Measurements from ENCODE around the gene RCAN2. TPM values are rescaled to one million over a fixed set of nuclear protein-coding genes. Genes with fewer than 3 reads are reported as not detected.

Gene RCAN2
- total and polyA plus RNA-seq, 7 donors: 5.0 to 22.7 (median 9.1) TPM

DNA sequence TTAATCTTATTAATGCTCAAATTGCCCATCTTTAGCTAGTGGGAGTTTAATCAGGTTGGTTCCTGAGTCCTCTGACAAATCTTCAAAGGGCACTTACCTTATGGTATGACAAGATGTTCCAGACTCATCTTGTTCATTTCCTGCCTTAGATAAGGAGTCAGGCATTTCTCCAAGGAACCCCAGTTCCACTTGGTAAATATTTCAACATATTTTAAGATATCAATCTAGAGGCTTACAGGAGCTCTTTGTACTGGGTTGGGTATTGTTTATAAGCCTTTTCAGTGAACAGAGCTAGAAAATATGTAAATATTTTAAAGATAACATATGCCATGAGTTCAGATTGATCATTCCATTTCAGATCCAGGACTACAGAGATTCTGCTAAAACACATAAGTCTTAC, 159.8 kb downstream of the RCAN2 start:
- peaks cover 0 to 32% (median 23%) of the 10 kb centered on the region in 4 donors for H3K4me1 ChIP-seq
- no peak overlapping the region for H3K4me3 ChIP-seq
- intact Hi-C loops (cut with DNase I): no loop called here
- H3K27ac ChIP-seq: no peak overlapping the region
- no peaks in the 10 kb centered on the region for H3K9me3 ChIP-seq
- no peaks in the 10 kb centered on the region for H3K36me3 ChIP-seq
- no peaks in the 10 kb centered on the region for H3K27me3 ChIP-seq
- DNase-seq: no peak
- TF ChIP-seq POLR2AphosphoS5 (IDR thresholded peaks at IDR 0.05): no peak
- no peak for TF ChIP-seq CTCF (IDR thresholded peaks at IDR 0.05)
- TF ChIP-seq POLR2A (IDR thresholded peaks at IDR 0.05): no peak
- TF ChIP-seq EP300 (IDR thresholded peaks at IDR 0.05): no peak

GRCh38 chr6:46329568-46329967, 161.7 kb downstream of the RCAN2 start:
- Histone ChIP-seq H3K4me1 (peaks cover 0 to 51% (median 40%) of the 10 kb centered on the region in 4 donors), H3K27me3 (no peaks in the 10 kb centered on the region)
- 44 to 47% methylated on average over 2 of the region's 2 CpGs for WGBS, 2 donors

DNA sequence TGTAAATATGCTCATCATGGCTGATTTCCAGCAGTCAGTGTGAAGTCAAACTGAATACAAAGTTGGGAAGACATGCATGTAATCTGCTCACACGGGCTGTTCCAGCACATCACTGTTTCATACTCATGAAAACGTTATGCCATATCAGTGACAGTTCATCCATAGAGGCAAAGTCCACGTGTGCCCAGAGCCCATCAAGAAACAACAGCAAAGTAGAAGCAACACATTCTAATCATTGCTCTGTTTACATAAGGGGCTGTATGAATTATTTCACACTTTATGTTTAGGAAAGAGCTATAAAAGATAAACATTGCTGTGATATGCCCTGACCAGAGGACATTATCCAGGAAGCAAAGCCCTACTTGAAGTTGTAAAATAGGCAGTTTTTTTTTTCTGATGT, 163.5 kb downstream of the RCAN2 start:
- Histone ChIP-seq H3K4me1 (peaks cover 0 to 69% (median 57%) of the 10 kb centered on the region in 4 donors), H3K27ac (peak overlapping the region in 2 of 4 donors; percentile 1 to 25), H3K36me3 (no peaks in the 10 kb centered on the region), H3K9me3 (no peaks in the 10 kb centered on the region), H3K27me3 (no peaks in the 10 kb centered on the region), H3K4me3 (no peak overlapping the region)
- peak in 2 of 4 donors; percentile 11 to 43 for TF ChIP-seq POLR2AphosphoS5 (IDR thresholded peaks at IDR 0.05)
- no peak for TF ChIP-seq CTCF (IDR thresholded peaks at IDR 0.05)
- intact Hi-C loops (cut with DNase I): no loop called here
- WGBS, 2 donors: 11 to 57% methylated on average over 3 of the region's 3 CpGs
- DNase-seq: no peak

More at GRCh38 chr6:46329568-46329967, 161.7 kb downstream of the RCAN2 start:
- TF ChIP-seq POLR2AphosphoS5 (IDR thresholded peaks at IDR 0.05) (no peak), POLR2A (IDR thresholded peaks at IDR 0.05) (no peak), CTCF (IDR thresholded peaks at IDR 0.05) (no peak), EP300 (IDR thresholded peaks at IDR 0.05) (no peak)
- DNase-seq: no peak
- intact Hi-C loops (cut with DNase I): no loop called here
- no peaks in the 10 kb centered on the region for H3K36me3 ChIP-seq
- H3K9me3 ChIP-seq: no peaks in the 10 kb centered on the region
- H3K27ac ChIP-seq: no peak overlapping the region
- H3K4me3 ChIP-seq: no peak overlapping the region

DNA sequence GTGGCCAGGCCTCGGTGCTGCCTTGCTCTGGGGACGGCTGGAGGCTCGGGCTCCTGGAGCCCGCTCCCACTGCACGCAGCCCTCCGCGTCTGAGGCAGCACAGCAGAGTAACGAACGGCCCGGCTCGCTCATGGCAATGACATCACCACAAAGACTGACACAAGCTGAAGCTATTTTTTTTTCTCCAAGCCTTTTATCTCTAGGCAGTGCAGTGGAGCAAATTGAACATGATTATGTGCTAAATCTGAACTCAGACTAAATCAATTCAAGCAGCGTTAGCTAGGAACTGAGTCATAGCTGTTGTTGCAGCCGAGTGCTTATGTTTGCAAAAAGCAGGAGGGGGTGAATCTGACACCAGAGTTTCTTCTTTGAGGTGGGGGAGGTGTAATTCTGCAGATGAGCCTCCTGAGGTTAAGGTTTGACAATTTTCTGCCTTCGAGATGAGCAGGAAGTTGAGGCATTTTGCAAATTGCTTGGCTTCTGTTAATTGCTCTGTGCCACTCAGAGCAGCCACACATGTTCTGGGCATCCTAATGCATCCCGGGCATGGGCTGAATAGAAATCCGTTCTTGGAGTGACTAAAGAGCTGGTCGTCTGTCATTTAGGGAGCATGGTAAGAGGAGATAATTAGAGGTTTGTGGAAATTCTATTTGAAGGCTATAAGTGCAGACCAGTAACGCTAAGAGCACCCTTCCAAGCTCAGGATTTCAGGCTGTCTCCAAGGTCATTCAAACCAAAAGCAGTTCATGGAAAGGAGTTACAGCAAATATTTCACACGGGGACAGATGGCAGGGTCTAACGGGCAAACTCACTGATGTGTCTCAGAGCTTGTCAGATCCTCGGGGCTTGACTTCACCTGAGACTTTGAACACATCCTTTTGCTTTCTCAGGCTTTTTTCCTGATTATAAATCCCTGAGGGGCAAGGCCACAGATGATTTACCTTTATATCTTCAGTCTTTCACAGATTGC, 165.4 kb downstream of the RCAN2 start:
- no peaks in the 10 kb centered on the region for H3K27me3 ChIP-seq
- no peak for DNase-seq
- peak overlapping the region in 3 of 4 donors; percentile 46 to 65 (median 57) for H3K27ac ChIP-seq
- intact Hi-C loops (cut with DNase I): no loop called here
- peak overlapping the region in 3 of 4 donors; percentile 7 to 27 (median 12) for H3K4me3 ChIP-seq
- WGBS, 2 donors: 66 to 69% methylated on average over 21 of the region's 21 CpGs
- H3K9me3 ChIP-seq: no peaks in the 10 kb centered on the region
- TF ChIP-seq EP300 (IDR thresholded peaks at IDR 0.05): no peak
- peak in 1 of 4 donors; percentile 53 for TF ChIP-seq POLR2AphosphoS5 (IDR thresholded peaks at IDR 0.05)
- no peaks in the 10 kb centered on the region for H3K36me3 ChIP-seq
- H3K4me1 ChIP-seq: peaks cover 0 to 78% (median 66%) of the 10 kb centered on the region in 4 donors

DNA sequence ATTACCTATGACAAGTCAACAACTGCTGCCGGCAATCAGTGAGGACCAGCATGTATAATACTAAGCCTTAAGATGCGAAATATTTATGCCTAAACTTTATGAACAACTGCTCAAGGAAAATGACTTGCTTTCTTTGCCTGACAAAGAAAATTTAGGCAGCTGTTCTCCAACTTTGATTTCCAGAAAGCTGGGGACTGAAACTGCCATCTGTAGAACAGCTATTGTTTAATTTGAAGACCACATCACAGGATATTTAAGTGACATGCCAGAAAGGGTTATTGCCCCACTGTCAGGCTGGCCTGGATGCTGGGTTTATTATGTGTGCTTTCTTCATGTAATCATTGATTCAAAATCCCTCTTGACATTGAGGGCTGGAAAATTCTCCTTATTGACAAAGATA, 166.5 kb downstream of the RCAN2 start:
- Histone ChIP-seq H3K27ac (peak overlapping the region in 3 of 4 donors; percentile 46 to 65 (median 57)), H3K36me3 (no peaks in the 10 kb centered on the region), H3K4me3 (peak overlapping the region in 2 of 4 donors; percentile 7 to 27), H3K27me3 (no peaks in the 10 kb centered on the region), H3K9me3 (no peaks in the 10 kb centered on the region), H3K4me1 (peaks cover 0 to 84% (median 70%) of the 10 kb centered on the region in 4 donors)
- 21 to 79% methylated on average over 2 of the region's 2 CpGs for WGBS, 2 donors
- no peak for DNase-seq
- intact Hi-C loops (cut with DNase I): no loop called here
- no peak for TF ChIP-seq CTCF (IDR thresholded peaks at IDR 0.05)
- TF ChIP-seq EP300 (IDR thresholded peaks at IDR 0.05): no peak
- TF ChIP-seq POLR2A (IDR thresholded peaks at IDR 0.05): no peak
- TF ChIP-seq POLR2AphosphoS5 (IDR thresholded peaks at IDR 0.05): no peak
